Hippocampal formation (tissue), 2 donors: ENCODE results near the gene BCAN.

Source experiments
- DNase-seq, 2 donors: peaks; one replicate each; lab custom pipeline; 2025; lab: John Stamatoyannopoulos, UW

The BCAN gene

DNA sequence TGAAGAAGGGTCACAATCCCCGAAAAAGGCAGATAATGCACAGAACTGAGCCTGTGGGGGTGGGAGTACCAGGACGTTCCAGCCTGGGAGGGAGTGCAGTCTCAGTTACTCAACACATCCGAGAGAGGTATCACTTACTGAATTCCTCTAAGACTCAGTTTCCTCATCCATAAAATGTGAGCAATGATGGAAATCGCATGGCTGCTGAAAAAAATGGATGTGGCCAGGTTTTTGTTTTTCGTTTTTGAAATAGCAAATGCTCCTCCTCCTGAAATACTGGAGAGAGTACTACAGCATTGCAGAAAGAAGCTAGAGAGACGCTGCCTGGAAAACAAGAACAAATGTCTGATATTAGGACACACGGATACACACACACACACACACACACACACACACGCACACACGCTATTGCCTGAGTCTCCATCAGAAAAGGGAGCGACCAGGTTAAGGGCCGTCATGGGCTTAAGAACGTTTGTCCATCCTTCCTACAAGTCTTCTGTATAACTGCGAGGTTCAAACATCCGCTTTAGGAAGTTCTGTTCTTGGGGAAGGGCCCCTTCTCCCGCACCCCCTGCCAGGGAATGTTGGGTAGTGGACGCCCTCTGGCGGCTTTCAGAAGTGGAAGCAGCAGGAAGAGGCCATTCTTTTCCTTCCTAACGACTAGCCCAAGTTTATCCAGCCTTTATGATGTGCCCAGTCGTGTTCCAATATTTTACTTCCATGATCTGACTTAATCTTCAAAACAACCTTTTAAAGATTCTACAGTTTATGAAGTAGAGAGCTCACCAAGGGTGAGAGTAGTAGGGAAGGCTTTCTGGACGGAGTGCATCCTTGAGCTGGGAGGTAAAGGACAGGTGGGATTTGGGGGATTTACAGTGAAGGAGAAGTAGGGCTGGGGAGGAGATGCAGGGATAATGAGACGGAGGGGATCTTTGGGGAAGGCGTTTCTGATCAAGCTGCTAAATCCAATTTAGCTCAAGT, 36.0 kb downstream of the BCAN start:
- DNase-seq, result peak; percentile 58 to 79

GRCh38 chr1:156680056-156680455, 38.1 kb downstream of the BCAN start:
- no peak for DNase-seq

- DNase-seq, result no peak
Observed at GRCh38 chr1:156681196-156681960, 39.5 kb downstream of the BCAN start.

DNA sequence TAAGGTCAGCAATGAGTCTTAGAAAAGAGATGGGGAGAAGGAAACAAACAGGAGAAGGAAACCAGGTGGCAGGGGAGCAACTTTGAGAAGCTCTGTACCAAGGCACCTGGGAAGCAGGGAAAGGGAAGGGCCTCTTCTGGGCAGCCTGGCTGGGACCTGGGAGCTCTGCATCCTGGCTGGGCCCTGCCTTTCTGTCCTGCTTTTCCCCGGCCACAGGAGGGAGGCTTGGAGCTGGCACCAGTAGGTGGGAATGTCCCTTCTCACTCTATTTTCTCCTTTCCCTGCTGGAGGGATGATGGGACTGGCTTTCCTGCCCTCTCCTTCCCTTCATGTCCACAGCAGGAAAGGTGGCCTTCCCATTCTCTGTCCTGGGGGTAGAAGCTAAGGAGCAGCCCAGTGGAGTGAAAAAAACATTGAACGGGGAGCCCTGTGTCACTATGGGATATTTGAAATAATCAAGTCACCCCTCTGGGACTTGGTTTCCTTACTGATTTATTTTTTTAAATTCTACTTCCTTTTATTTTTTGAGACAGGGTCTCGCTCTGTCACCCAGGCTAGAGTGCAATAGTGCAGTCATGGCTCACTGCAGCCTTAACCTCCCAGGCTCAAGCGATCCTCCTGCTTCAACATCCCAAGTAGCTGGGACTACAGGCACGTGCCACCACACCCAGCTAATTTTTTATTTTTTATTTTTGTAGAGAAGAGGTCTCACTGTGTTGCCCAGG, 40.4 kb downstream of the BCAN start:
- DNase-seq, result no peak

- DNase-seq, result no peak
Observed at GRCh38 chr1:156684227-156684782, 42.4 kb downstream of the BCAN start.

GRCh38 chr1:156689035-156689952, 47.4 kb downstream of the BCAN start:
- DNase-seq, result peak; percentile 42 to 55

GRCh38 chr1:156689953-156690674, 48.2 kb downstream of the BCAN start:
- no peak for DNase-seq

- DNase-seq, result no peak
Observed at GRCh38 chr1:156690675-156691036, 48.7 kb downstream of the BCAN start.

DNA sequence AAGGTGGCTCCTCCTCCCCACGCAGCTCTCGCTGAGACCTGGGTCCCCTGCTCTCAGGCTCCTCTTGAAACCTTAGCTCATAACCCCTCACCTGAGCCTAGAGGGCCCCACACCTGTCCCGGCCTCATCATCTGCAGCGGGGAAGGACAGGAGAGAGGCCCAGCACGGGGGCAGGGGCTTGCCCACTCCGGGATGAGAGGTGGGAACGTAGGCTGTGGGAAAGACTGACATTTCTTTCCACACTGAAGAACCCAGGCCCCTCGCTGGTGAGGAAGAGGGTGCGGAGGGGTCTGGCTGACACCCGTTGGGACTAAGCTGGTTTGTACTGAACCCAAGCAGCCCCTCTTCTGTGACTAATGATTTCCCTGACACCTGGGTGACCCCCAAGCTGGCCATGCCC, 49.3 kb downstream of the BCAN start:
- no peak for DNase-seq

DNA sequence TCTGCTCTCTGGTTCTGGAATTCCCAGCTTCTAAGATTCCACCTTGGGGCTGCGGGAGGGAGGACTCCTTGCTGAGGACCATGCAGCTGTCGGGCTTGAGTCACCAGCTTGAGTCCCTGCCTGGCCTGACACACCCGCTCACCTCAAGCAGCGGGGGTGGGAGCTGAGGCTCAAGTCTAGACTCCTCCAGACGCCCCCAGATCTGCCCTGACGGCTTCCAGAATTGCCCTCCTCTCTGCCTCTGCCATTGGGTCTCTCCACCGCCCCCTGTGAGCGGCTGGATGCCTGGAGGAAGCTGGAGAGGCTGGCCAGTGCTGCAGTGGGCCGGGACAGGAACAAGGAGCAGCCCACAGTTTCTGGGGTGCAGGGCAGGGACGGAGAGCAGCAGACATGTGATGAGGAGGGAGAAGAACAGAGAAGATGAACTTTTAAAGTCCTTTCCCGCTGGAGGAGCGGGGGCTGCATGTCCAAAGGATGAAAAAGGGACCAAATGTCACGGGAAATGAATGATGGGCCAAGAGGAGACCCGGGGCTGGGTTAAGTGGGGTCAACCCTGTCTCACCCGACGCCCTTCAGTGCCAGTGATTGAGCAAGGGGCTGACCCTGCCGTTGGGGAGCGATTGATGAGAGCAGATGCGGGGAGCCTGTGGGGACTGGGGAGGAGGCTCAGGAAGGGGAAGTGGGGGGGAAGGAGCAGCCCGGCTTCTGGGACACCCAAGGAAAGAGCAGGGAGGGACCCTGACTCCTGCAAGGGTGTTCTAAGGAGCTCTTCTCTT, 49.9 kb downstream of the BCAN start:
- no peak for DNase-seq

- DNase-seq, result no peak
Observed at GRCh38 chr1:156692441-156692924, 50.6 kb downstream of the BCAN start.

GRCh38 chr1:156692925-156693847, 51.3 kb downstream of the BCAN start:
- no peak for DNase-seq

- no peak for DNase-seq
Observed at GRCh38 chr1:156693848-156694689, 52.2 kb downstream of the BCAN start.

DNA sequence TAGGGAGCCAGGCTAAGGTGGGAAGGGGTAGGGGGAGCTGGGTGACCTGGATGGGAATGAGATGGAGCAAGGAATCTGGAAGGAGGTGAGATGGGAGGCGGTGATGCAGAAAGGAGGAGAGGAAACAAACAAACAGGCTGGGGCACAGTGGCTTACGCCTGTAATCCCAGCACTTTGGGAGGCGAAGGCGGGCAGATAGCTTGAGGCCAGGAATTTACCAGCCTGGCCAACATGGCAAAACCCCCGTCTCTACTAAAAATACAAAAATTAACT, 52.7 kb downstream of the BCAN start:
- DNase-seq, result no peak

DNA sequence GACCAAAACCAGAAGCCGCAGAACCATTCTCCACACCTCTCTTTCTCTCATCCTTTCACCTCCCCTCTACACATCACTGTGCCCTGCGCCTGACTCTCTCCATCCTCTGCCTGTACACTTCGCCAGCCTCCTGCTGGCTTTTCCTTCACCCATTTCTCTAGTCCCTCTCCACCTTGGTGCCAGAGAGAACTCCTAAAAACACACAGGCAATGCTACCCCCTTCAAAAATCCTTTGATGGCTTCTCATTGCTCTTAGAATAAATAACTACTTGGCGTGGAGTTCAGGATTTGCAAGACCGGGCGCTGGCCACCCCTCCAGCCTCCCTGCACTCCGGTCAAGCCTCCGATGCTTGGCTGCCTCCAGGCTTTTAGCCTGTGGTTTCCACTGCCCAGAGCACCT, 54.8 kb downstream of the BCAN start:
- DNase-seq, result no peak

GRCh38 chr1:156697481-156697880, 55.6 kb downstream of the BCAN start:
- no peak for DNase-seq

DNA sequence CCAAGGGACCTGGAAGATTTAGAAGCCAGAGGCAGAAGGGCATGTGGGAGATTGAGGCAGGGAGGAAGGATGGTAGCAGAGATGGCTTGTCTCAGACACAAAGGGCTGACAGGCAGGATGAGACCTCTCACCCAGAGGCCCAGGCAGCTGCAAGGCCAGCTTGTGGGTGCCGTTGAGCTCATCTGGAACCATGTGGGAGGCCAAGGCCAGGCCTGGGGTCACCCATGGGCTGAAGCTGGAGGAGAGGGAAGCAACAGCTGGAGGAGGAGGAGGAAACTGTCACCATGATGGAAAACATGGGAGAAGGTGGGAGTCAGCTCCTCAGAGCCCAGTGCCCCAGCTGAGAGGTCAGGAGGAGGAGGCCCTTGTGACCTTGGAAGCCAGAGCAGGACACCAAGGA, 57.1 kb downstream of the BCAN start:
- DNase-seq, result no peak
